Sigmoid colon (tissue), 7 donors: ENCODE data around the gene CRBN. TPM values are rescaled to one million over a fixed set of nuclear protein-coding genes. Genes with fewer than 3 reads are reported as not detected.

Experiments used
- DNase-seq: peaks from one replicate; pipeline ENCODE4 v3.0.0-alpha.2; 2019
- H3K27ac ChIP-seq, 4 donors: fragments of 200-600 bp; sonication (generic); one replicate each; pipeline ENCODE4 v1.5.1; 2016 to 2019; ENCODE audit warnings: mild to moderate bottlenecking in 1 of 4
- H3K27me3 ChIP-seq, 3 donors: fragments of 200-600 bp; sonication (generic); one replicate each; pipeline ENCODE4 v1.5.1; 2019; ENCODE audit warnings: mild to moderate bottlenecking in 1 of 3
- H3K36me3 ChIP-seq, 4 donors: fragments of 200-600 bp; sonication (generic); one replicate each; pipeline ENCODE4 v1.5.1; 2016 to 2019
- H3K4me1 ChIP-seq, 4 donors: fragments of 200-600 bp; sonication (generic); one replicate each; pipeline ENCODE4 v1.5.1; 2017 to 2019
- H3K4me3 ChIP-seq, 4 donors: fragments of 200-600 bp; sonication (generic); one replicate each; pipeline ENCODE4 v1.5.1; 2017 to 2019; ENCODE audit warnings: mild to moderate bottlenecking in 2 of 4, moderate library complexity in 1 of 4
- H3K9me3 ChIP-seq, 4 donors: fragments of 200-600 bp in 3 of 4; sonication (generic) in 3 of 4; one replicate each; pipeline versions ENCODE4 v1.5.1 to v1.6.1; 2013 to 2019
- EP300 ChIP-seq, 4 donors: sonication (generic); formaldehyde crosslinking; IDR thresholded peaks; one replicate each; pipeline ENCODE4 v1.6.1; 2017; ENCODE audit warnings: antibody characterized with exemption in 4 of 4
- POLR2A ChIP-seq, 2 donors: fragments of 450-650 bp; IDR thresholded peaks; one replicate each; pipeline ENCODE4 v1.6.1; 2016; ENCODE audit warnings: antibody characterized with exemption in 2 of 2, mild to moderate bottlenecking in 2 of 2, moderate library complexity in 2 of 2
- POLR2AphosphoS5 ChIP-seq, 4 donors: sonication (generic); formaldehyde crosslinking; IDR thresholded peaks; one replicate each; pipeline ENCODE4 v1.6.1; 2017; ENCODE audit warnings: antibody characterized with exemption in 4 of 4
- WGBS, 2 donors: extraction: QIAGEN DNeasy Blood & Tissue Kit; methylation state at CpG; one replicate each; pipeline ENCODE4 v1.1.7; 2013; 5-methylcytosine and 5-hydroxymethylcytosine counted together
- intact Hi-C: fragments of 100-400 bp; cut with DNase I; formaldehyde crosslinking; loops from one replicate; pipeline ENCODE4 v1.15.1; 2023
- polyA plus RNA-seq, 3 donors: library from polyadenylated mRNA; stranded (reverse); fragments of 200-250 nt; gene quantifications; one replicate each; pipeline ENCODE4 v1.2.3, GENCODE V29; 2013
- small RNA-seq, 3 donors: library from RNA; depleted of rRNA; stranded (forward); fragments of <200 nt; gene quantifications; one replicate each; pipeline ENCODE3, GENCODE V24; 2016
- total RNA-seq, 4 donors: library from RNA; depleted of rRNA; stranded (reverse); fragments of >200 nt; gene quantifications; one replicate each; pipeline ENCODE4 v1.1.0, GENCODE V29; 2016
- TF ChIP-seq, protein P1 (sequence below), 4 experiments: fragments of 450-650 bp in 3 of 4; fragments of 200-600 bp in 1 of 4; IDR thresholded peaks; one replicate each; pipeline ENCODE4 v1.5.1; 2016 to 2019; ENCODE audit warnings: antibody characterized with exemption in 4 of 4, mild to moderate bottlenecking in 3 of 4, moderate library complexity in 2 of 4
- donor health status: healthy with polysubstance abuse.
- donor health status: Bipolar disorder and iron deficiency.
- donor health status: healthy.

CRBN gene
- total and polyA plus RNA-seq, 7 donors = 24.6 to 271 (median 61.9) TPM

- no peak for DNase-seq
- no peaks in the 10 kb centered on the region for H3K9me3 ChIP-seq
- H3K36me3 ChIP-seq = no peaks in the 10 kb centered on the region
- TF ChIP-seq POLR2AphosphoS5 (IDR thresholded peaks at IDR 0.05) = no peak
- no peak for TF ChIP-seq EP300 (IDR thresholded peaks at IDR 0.05)
- no peak for TF ChIP-seq POLR2A (IDR thresholded peaks at IDR 0.05)
- TF ChIP-seq, protein P1, sequence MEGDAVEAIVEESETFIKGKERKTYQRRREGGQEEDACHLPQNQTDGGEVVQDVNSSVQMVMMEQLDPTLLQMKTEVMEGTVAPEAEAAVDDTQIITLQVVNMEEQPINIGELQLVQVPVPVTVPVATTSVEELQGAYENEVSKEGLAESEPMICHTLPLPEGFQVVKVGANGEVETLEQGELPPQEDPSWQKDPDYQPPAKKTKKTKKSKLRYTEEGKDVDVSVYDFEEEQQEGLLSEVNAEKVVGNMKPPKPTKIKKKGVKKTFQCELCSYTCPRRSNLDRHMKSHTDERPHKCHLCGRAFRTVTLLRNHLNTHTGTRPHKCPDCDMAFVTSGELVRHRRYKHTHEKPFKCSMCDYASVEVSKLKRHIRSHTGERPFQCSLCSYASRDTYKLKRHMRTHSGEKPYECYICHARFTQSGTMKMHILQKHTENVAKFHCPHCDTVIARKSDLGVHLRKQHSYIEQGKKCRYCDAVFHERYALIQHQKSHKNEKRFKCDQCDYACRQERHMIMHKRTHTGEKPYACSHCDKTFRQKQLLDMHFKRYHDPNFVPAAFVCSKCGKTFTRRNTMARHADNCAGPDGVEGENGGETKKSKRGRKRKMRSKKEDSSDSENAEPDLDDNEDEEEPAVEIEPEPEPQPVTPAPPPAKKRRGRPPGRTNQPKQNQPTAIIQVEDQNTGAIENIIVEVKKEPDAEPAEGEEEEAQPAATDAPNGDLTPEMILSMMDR (IDR thresholded peaks at IDR 0.05) = no peak
- H3K4me3 ChIP-seq = no peak overlapping the region
- WGBS, 2 donors = 89 to 94% methylated on average over 3 of the region's 3 CpGs
- H3K27ac ChIP-seq = no peak overlapping the region
- no peaks in the 10 kb centered on the region for H3K4me1 ChIP-seq
- H3K27me3 ChIP-seq = no peaks in the 10 kb centered on the region
- intact Hi-C loops = no loop called here
These were observed 74.2 kb downstream of the CRBN start for GRCh38 chr3:3105246-3105645.

DNA sequence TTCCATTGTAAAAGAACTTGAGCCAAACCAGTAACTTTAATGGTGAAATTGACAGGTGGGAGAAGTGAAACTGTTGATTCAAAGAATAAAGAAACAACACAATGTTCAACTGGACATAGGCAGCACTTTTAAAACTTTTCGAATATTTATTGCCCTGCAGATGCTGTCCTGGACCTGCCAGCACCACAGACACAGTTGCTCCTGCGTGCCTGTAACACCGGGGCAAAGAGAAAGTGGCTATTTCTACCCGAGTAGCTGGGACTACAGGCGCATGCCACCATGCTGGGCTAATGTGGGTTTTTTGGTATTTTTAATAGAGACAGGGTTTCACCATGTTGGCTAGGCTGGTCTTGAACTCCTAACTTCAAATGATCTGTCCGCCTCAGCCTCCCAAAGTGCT lies 76.7 kb downstream of the CRBN start:
- Histone ChIP-seq H3K27me3 (no peaks in the 10 kb centered on the region), H3K27ac (no peak overlapping the region), H3K4me1 (no peaks in the 10 kb centered on the region), H3K9me3 (no peaks in the 10 kb centered on the region), H3K4me3 (no peak overlapping the region), H3K36me3 (no peaks in the 10 kb centered on the region)
- 88% methylated on average over 6 of the region's 6 CpGs for WGBS, 2 donors
- no peak for DNase-seq
- intact Hi-C loops = no loop called here
- TF ChIP-seq, protein P1 (IDR thresholded peaks at IDR 0.05) = no peak
- TF ChIP-seq POLR2A (IDR thresholded peaks at IDR 0.05) = no peak
- TF ChIP-seq EP300 (IDR thresholded peaks at IDR 0.05) = no peak
- no peak for TF ChIP-seq POLR2AphosphoS5 (IDR thresholded peaks at IDR 0.05)

- H3K9me3 ChIP-seq = no peaks in the 10 kb centered on the region
- intact Hi-C loops = no loop called here
- H3K4me3 ChIP-seq = no peak overlapping the region
- no peak overlapping the region for H3K27ac ChIP-seq
- no peaks in the 10 kb centered on the region for H3K4me1 ChIP-seq
- TF ChIP-seq EP300 (IDR thresholded peaks at IDR 0.05) = no peak
- no peak for TF ChIP-seq POLR2A (IDR thresholded peaks at IDR 0.05)
- TF ChIP-seq, protein P1 (IDR thresholded peaks at IDR 0.05) = no peak
- TF ChIP-seq POLR2AphosphoS5 (IDR thresholded peaks at IDR 0.05) = no peak
- 81 to 82% methylated on average over 6 of the region's 6 CpGs for WGBS, 2 donors
- no peaks in the 10 kb centered on the region for H3K36me3 ChIP-seq
- no peak for DNase-seq
- no peaks in the 10 kb centered on the region for H3K27me3 ChIP-seq
These were observed 77.6 kb downstream of the CRBN start for GRCh38 chr3:3101660-3102458.

Small RNAs within 50 kb of the gene (small RNA-seq; reads per million reads assigned to genes)
- 0 reads per million in 3 donors for gene RF00416

Other genes with a start within 250 kb of the CRBN start
- gene IL5RA, start 69.3 kb downstream of the CRBN start, total RNA-seq = under 1 TPM in 3 of 4 donors, not detected in 1; under 0.01 to 0.49 (median 0.14) TPM
- gene IL5RA, start 69.3 kb downstream of the CRBN start, polyA plus RNA-seq = under 1 TPM in 1 of 3 donors, not detected in 2; 0.06 TPM
- 10 to 100 TPM; 14.9 to 17.7 (median 15.7) TPM for gene TRNT1, start 52.8 kb downstream of the CRBN start, total RNA-seq
- 10 to 100 TPM in 2 of 3 donors, 1 to 10 TPM in 1; 7.8 to 14.8 (median 10.9) TPM for gene TRNT1, start 52.8 kb downstream of the CRBN start, polyA plus RNA-seq